K562 treated with DMSO at 1 percent for 12 hours (cell line): ENCODE data around the gene CA7. TPM values are rescaled to one million over a fixed set of nuclear protein-coding genes. Genes with fewer than 3 reads are reported as not detected.

Source experiments
- total RNA-seq: library from RNA; unstranded; fragments of 300-600 nt; gene quantifications from 2 replicates; pipeline ENCODE4 v1.2.3, GENCODE V29; 2022; ENCODE audit not compliant: insufficient read depth

CA7 gene
- total RNA-seq, result not detected in 2 replicates

GRCh38 chr16:66844342-66845079 is at the start of gene CA7:
TSS of gene CA7 (plus strand) at chr16:66844414. CDS start at chr16:66844488, 74 bp downstream.

GRCh38 chr16:66801320-66802105 is 42.7 kb upstream of the CA7 start, which contains the start of gene TERB1:
TSS of gene TERB1 (minus strand) at chr16:66801584. CDS start at chr16:66796798, 4,786 bp downstream.

GRCh38 chr16:66830422-66831404 is 13.5 kb upstream of the CA7 start, which contains the start of gene NAE1:
TSS of gene NAE1 (minus strand) at chr16:66830976. CDS start at chr16:66830899, 77 bp downstream.

GRCh38 chr16:66880288-66881013 is 36.2 kb downstream of the CA7 start, which contains the start of gene PDP2:
TSS of gene PDP2 (plus strand) at chr16:66880515. CDS start at chr16:66884285, 3,770 bp downstream.

Other genes with a start within 250 kb of the CA7 start
- 42.3 and 71.0 TPM in 2 replicates for gene CMTM3, start 239.7 kb upstream of the CA7 start, total RNA-seq
- 4.9 and 22.6 TPM in 2 replicates for gene CMTM4, start 147.7 kb upstream of the CA7 start, total RNA-seq
- gene DYNC1LI2, start 92.8 kb upstream of the CA7 start, total RNA-seq, result 6.3 and 41.7 TPM in 2 replicates
- not detected in 2 replicates for gene TERB1, start 42.8 kb upstream of the CA7 start, total RNA-seq
- 42.5 and 85.3 TPM in 2 replicates for gene NAE1, start 13.4 kb upstream of the CA7 start, total RNA-seq
- gene PDP2, start 36.1 kb downstream of the CA7 start, total RNA-seq, result 2.0 and 9.1 TPM in 2 replicates
- gene CDH16, start 74.5 kb downstream of the CA7 start, total RNA-seq, result not detected in 2 replicates
- gene RRAD, start 81.1 kb downstream of the CA7 start, total RNA-seq, result 3.0 and 4.2 TPM in 2 replicates
- gene CIAO2B, start 90.0 kb downstream of the CA7 start, total RNA-seq, result 232 and 283 TPM in 2 replicates
- gene CES2, start 91.1 kb downstream of the CA7 start, total RNA-seq, result 15.4 and 22.8 TPM in 2 replicates
- gene CES3, start 116.9 kb downstream of the CA7 start, total RNA-seq, result 1.3 and 1.5 TPM in 2 replicates
- not detected in 2 replicates for gene CES4A, start 144.2 kb downstream of the CA7 start, total RNA-seq
- gene CBFB, start 184.7 kb downstream of the CA7 start, total RNA-seq, result 25.6 and 43.6 TPM in 2 replicates